Astrocyte of the spinal cord (primary cell): ENCODE results near the gene GALT.

ENCODE experiments used
- DNase-seq: peaks from one replicate; pipeline ENCODE4 v3.0.0; 2011; ENCODE audit warnings: low read depth, low spot score
- H3K4me3 ChIP-seq: 2 replicates; pipeline ENCODE4 v1.5.1; 2011; ENCODE audit warnings: low read depth, mild to moderate bottlenecking, low read length, moderate library complexity
- CTCF ChIP-seq: IDR thresholded peaks from 2 replicates; pipeline ENCODE4 v1.5.1; 2012; ENCODE audit warnings: low read depth, mild to moderate bottlenecking, low read length, inconsistent platforms
- in situ Hi-C: cut with HindIII; loops from 2 replicates; pipeline ENCODE4 v1.10.0; 2017; ENCODE audit warnings: low sequenced_read_pairs

GALT gene

DNA sequence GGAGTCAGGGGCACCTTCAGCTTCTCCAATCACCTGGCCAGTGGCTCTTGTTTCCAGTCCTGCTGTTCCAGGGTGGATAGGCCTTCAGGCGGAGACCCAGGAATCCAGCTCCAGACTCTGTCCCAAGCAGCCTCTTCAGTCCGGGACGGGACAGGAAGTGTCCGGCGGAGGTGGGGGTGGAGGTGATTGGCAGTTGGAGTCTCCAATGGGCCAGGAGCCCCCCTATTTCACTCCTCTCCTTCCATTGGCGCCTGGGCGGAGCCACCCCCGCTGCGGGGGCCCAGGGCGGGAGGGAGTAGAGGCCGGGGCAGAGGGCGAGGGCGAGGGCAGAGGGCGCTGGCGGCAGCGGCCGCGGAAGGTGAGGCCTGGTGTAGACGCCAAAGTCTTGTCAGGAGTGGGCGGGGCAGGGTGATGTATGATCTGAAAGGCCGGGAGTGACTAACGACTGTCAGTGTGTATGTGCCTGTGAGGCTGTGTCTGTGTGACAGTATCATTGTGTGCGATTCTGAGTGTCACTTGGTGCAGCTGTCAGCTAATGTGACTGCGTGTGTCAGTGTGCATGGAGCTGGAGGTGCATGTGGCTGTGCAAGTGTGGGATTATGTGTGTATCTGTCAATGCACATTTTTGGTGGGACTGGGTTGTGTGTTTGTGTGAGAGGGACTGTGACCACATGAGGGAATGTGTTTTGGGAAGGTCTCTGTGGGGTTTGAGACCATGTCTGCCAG is 5.6 kb downstream of the GALT start, which contains the start of gene IL11RA:
Gene IL11RA, plus strand, starts transcription at position 310 of the 726 bp plus-strand sequence. CDS start 3,033 bp downstream, outside the sequence.
- peak; percentile 80 for DNase-seq
- H3K4me3 ChIP-seq: peak within 1 kb of the TSS; percentile 35
- TF ChIP-seq CTCF: no peak
- in situ Hi-C loops: no loop called here

- TF ChIP-seq CTCF: no peak
- in situ Hi-C loops: no loop called here
These were observed 6.1 kb downstream of the GALT start for GRCh38 chr9:34652602-34653000.

GRCh38 chr9:34653151-34654072 is 6.9 kb downstream of the GALT start:
- no peak for TF ChIP-seq CTCF
- no peak for DNase-seq
- in situ Hi-C loops: no loop called here
- no peak overlapping the region for H3K4me3 ChIP-seq

More at GRCh38 chr9:34652602-34653000, 6.1 kb downstream of the GALT start:
- peak overlapping the region; percentile 35 for H3K4me3 ChIP-seq
- no peak for DNase-seq

DNA sequence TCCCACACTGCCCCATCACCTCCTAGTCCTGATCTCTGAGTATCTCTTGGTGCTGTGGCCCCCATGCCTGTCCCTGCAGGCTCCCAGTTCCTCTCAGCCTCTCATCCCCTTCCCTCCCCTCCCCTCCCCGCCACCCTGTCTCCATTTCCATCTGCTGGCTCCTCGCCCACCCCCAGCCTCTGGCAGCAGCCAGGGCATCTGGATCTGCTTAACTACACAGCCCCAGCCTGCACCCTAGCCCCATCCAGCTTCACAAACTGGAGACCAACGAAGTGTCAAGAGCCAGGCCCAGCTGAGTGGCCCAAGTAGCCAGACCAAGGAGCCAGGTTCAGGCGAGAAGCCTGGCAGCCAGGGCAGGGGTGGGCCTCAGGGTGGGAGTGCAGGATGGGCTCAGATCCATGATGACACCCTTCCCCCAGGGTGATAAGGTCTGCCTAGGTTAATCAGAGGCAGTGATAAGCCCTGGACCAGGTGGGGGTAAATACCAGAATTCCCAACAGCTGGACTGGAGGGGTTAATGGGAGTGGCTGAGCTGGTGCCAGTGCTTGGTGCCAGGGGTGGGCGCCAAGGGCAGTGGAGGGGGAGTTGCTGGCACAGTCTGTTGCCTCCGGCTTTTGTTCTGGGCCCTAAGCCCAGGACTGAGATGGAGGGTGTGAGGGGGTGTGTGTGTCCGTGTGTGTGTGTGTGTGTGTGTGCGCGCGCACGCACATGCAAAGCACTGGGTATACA is 8.0 kb downstream of the GALT start:
- DNase-seq: peak; percentile 57
- in situ Hi-C loops: no loop called here
- H3K4me3 ChIP-seq: no peak overlapping the region
- no peak for TF ChIP-seq CTCF

DNA sequence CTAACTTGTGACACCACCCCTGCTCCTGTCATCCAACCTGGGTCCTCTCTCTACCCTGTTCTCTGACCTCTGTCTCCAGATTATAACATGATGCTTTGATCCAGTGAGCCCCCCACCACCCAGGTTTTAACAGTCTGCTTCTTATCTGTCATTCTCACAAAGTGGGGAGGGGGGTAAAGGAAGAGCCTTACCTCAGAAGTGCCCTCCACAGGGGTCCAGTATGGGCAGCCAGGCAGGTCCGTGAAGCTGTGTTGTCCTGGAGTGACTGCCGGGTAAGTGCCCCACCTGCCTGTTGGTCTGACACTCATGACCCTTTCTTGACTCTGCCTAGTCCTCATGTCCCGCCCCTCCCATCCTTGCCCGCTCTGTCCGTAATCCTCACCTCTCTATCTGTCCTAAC is 8.9 kb downstream of the GALT start:
- TF ChIP-seq CTCF: no peak
- no peak for DNase-seq
- H3K4me3 ChIP-seq: no peak overlapping the region
- in situ Hi-C loops: no loop called here

- no peak for DNase-seq
- no peak overlapping the region for H3K4me3 ChIP-seq
- in situ Hi-C loops: no loop called here
- no peak for TF ChIP-seq CTCF
These were observed 10.5 kb downstream of the GALT start for GRCh38 chr9:34656992-34657391.
